C4-2B (cell line): ENCODE results near the gene LAMA5.

Experiments
- H3K27ac ChIP-seq: fragments of 450-650 bp; 2 replicates; pipeline ENCODE4 v1.5.1; 2017
- ZFX ChIP-seq: fragments of 450-650 bp; IDR thresholded peaks from 2 replicates; pipeline ENCODE4 v1.6.1; 2017
- TF ChIP-seq, protein P1 (sequence below): fragments of 450-650 bp; conservative IDR thresholded peaks from 2 replicates; pipeline ENCODE4 v1.5.1; 2017; ENCODE audit warnings: mild to moderate bottlenecking

The LAMA5 gene

GRCh38 chr20:62403331-62403730, 36.2 kb upstream of the LAMA5 start:
- H3K27ac ChIP-seq: no peak overlapping the region

GRCh38 chr20:62402456-62403150, 35.5 kb upstream of the LAMA5 start:
- TF ChIP-seq, protein P1, sequence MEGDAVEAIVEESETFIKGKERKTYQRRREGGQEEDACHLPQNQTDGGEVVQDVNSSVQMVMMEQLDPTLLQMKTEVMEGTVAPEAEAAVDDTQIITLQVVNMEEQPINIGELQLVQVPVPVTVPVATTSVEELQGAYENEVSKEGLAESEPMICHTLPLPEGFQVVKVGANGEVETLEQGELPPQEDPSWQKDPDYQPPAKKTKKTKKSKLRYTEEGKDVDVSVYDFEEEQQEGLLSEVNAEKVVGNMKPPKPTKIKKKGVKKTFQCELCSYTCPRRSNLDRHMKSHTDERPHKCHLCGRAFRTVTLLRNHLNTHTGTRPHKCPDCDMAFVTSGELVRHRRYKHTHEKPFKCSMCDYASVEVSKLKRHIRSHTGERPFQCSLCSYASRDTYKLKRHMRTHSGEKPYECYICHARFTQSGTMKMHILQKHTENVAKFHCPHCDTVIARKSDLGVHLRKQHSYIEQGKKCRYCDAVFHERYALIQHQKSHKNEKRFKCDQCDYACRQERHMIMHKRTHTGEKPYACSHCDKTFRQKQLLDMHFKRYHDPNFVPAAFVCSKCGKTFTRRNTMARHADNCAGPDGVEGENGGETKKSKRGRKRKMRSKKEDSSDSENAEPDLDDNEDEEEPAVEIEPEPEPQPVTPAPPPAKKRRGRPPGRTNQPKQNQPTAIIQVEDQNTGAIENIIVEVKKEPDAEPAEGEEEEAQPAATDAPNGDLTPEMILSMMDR: no peak
- TF ChIP-seq ZFX: no peak
- no peak overlapping the region for H3K27ac ChIP-seq

More at GRCh38 chr20:62403331-62403730, 36.2 kb upstream of the LAMA5 start:
- TF ChIP-seq ZFX: no peak
- TF ChIP-seq, protein P1: no peak

GRCh38 chr20:62401331-62401779, 34.2 kb upstream of the LAMA5 start:
- TF ChIP-seq, protein P1: no peak; the same call in 1 of the 2 replicates
- no peak for TF ChIP-seq ZFX
- no peak overlapping the region for H3K27ac ChIP-seq

- H3K27ac ChIP-seq: no peak overlapping the region
- TF ChIP-seq ZFX: no peak
- TF ChIP-seq, protein P1: no peak
Observed at GRCh38 chr20:62400541-62400940, 33.4 kb upstream of the LAMA5 start.

DNA sequence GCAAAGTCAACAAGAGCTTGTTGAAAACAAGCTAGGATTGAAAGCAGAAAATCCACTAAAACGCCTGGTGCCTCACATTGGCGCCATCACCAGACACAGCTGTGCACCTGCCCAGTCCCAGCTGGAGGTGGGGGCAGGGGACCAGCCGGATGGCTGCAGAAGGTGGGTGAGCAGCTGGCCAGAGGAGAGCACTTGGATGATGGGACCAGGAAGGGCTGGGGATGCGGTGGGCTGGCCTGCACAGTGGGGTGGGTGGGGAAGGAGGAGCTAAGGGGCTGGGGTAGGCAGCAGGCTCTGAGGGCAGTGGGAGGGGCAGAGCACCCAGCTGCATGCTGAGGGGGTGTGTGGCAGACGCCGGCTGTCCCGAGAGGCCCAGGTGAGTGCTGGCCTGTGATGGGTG, 32.9 kb upstream of the LAMA5 start:
- no peak overlapping the region for H3K27ac ChIP-seq
- no peak for TF ChIP-seq ZFX
- TF ChIP-seq, protein P1: no peak

DNA sequence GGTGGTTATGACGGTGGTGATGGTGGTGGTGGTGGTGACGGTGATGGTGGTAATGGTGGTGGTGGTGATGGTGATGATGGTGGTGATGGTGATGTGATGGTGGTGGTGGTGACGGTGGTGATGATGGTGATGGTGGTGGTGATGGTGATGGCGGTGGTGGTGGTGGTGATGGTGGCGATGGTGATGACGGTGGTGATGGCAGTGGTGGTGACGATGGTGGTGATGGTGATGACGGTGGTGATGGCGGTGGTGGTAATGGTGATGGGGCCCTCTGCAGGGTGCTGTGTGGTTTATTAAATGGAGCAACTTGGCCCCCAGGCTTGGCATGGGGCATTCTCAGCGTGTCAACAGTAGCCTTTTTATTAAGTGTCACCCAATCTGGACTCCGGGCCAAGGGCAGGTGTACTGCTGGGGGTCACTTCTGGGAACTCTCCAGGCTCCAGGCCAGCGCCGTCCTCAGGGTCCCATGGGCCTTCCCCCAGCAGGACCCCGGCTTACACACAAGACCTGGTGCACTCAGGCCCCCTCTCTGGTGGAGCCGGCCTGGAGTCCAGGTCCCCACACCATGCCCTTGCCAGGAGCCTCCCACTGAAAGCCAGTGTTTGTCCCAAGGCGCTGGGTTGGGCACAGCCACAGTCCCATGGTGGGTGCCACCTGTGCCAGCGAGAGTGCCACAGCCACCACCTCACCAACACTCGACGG, 31.2 kb upstream of the LAMA5 start:
- no peak overlapping the region for H3K27ac ChIP-seq
- TF ChIP-seq, protein P1: no peak
- no peak for TF ChIP-seq ZFX
